H1 (cell line): ENCODE data around the gene EPB42. TPM values are rescaled to one million over a fixed set of nuclear protein-coding genes. Genes with fewer than 3 reads are reported as not detected.

Experiments
- CTCF ChIA-PET: fragments of 300-600 bp; sonication (Branson Sonifier 250); formaldehyde crosslinking; loops from one replicate; lab custom pipeline; 2021; ENCODE audit not compliant: partially characterized antibody; lab: Charles Lee
- POLR2A ChIA-PET: fragments of 300-600 bp; sonication (Branson Sonifier 250); formaldehyde crosslinking; loops from one replicate; lab custom pipeline; 2021; ENCODE audit warnings: inconsistent platforms; ENCODE audit not compliant: partially characterized antibody; lab: Charles Lee
- DNase-seq, 2 experiments: peaks; one replicate each; pipeline versions ENCODE4 v3.0.0 to v3.0.0-alpha.2; 2010 to 2022; ENCODE audit warnings: low spot score in 2 of 2, low read depth in 1 of 2, mixed read lengths in 1 of 2
- FAIRE-seq: peaks from 2 replicates; lab custom pipeline; 2011; peaks lifted over from hg19 to GRCh38; lab: Jason Lieb, UNC
- H2AFZ ChIP-seq: 2 replicates; pipeline ENCODE4 v1.8.1; 2012; ENCODE audit warnings: low read length, inconsistent platforms
- H2AK5ac ChIP-seq: 2 replicates; pipeline ENCODE4 v1.6.1; 2013; ENCODE audit warnings: low read depth, low read length
- H2BK120ac ChIP-seq: replicated peaks from 2 replicates; pipeline ENCODE3; 2013; ENCODE audit warnings: low read depth, low read length, inconsistent platforms
- H2BK12ac ChIP-seq: 2 replicates; pipeline ENCODE4 v1.6.1; 2013; ENCODE audit warnings: low read depth, low read length
- H2BK15ac ChIP-seq: 2 replicates; pipeline ENCODE4 v1.6.1; 2013; ENCODE audit warnings: low read length
- H2BK20ac ChIP-seq: 2 replicates; pipeline ENCODE4 v1.6.1; 2013; ENCODE audit warnings: low read length
- H2BK5ac ChIP-seq: 2 replicates; pipeline ENCODE4 v1.6.1; 2013; ENCODE audit warnings: low read depth, low read length
- H3K14ac ChIP-seq: 2 replicates; pipeline ENCODE4 v1.6.1; 2013; ENCODE audit warnings: inconsistent platforms; ENCODE audit not compliant: insufficient read length
- H3K18ac ChIP-seq: 2 replicates; pipeline ENCODE4 v1.6.1; 2013; ENCODE audit warnings: low read length; ENCODE audit errors: extremely low read depth
- H3K23ac ChIP-seq: 2 replicates; pipeline ENCODE4 v1.6.1; 2013; ENCODE audit warnings: inconsistent platforms; ENCODE audit not compliant: insufficient read length
- H3K23me2 ChIP-seq: 2 replicates; pipeline ENCODE4 v1.6.1; 2013; ENCODE audit warnings: low read depth, low read length
- H3K27ac ChIP-seq: 2 replicates; pipeline ENCODE4 v1.6.1; 2011; ENCODE audit warnings: low read depth, low read length, inconsistent platforms
- H3K27me3 ChIP-seq, 4 experiments: replicated peaks in 1 of 4; 1 replicate in 1 of 4; 2 replicates in 3 of 4; pipeline versions ENCODE4 v1.6.1 to v1.8.1; 2011 to 2013; ENCODE audit warnings: low read length in 3 of 4, mild to moderate bottlenecking in 3 of 4, inconsistent platforms in 2 of 4, mixed read lengths in 2 of 4, moderate library complexity in 1 of 4; ENCODE audit not compliant: control insufficient read depth in 3 of 4, insufficient read depth in 3 of 4; ENCODE audit errors: extremely low read depth in 1 of 4
- H3K36me3 ChIP-seq, 4 experiments: 2 replicates each; pipeline versions ENCODE4 v1.6.1 to v1.8.1; 2011 to 2013; ENCODE audit warnings: mild to moderate bottlenecking in 4 of 4, low read length in 3 of 4, moderate library complexity in 2 of 4, control low read depth in 1 of 4, inconsistent platforms in 1 of 4; ENCODE audit not compliant: insufficient read depth in 4 of 4, control insufficient read depth in 2 of 4
- H3K4ac ChIP-seq: replicated peaks from 2 replicates; pipeline ENCODE3; 2013; ENCODE audit warnings: low read length, low read depth, mixed read lengths, inconsistent platforms; ENCODE audit not compliant: insufficient read length
- H3K4me1 ChIP-seq, 4 experiments: replicated peaks in 1 of 4; 1 replicate in 1 of 4; 2 replicates in 3 of 4; pipeline versions ENCODE4 v1.6.1 to v1.8.1; 2011 to 2013; ENCODE audit warnings: low read length in 3 of 4, inconsistent platforms in 2 of 4, mixed read lengths in 1 of 4; ENCODE audit not compliant: insufficient read depth in 4 of 4, control insufficient read depth in 3 of 4
- H3K4me2 ChIP-seq, 2 experiments: 2 replicates each; pipeline versions ENCODE4 v1.6.1 to v1.8.1; 2011 to 2013; ENCODE audit warnings: low read depth in 2 of 2, low read length in 2 of 2, control low read depth in 1 of 2, inconsistent platforms in 1 of 2, mild to moderate bottlenecking in 1 of 2; ENCODE audit not compliant: insufficient read depth in 1 of 2
- H3K4me3 ChIP-seq, 4 experiments: fragments of 200-600, 300-600 bp in 1 of 4; sonication (generic), shearing (Covaris generic), sonication (Bioruptor Twin) in 1 of 4; 2 replicates each; pipeline versions ENCODE4 v1.5.1 to v1.8.1; 2011 to 2016; ENCODE audit warnings: low read length in 4 of 4, low read depth in 3 of 4, control low read depth in 2 of 4, inconsistent platforms in 2 of 4, mild to moderate bottlenecking in 2 of 4, mixed read lengths in 1 of 4, moderate library complexity in 1 of 4; ENCODE audit not compliant: insufficient read depth in 2 of 4; ENCODE audit errors: extremely low read depth in 1 of 4
- H3K56ac ChIP-seq: replicated peaks from 2 replicates; pipeline ENCODE3; 2013; ENCODE audit warnings: low read depth, mild to moderate bottlenecking, mixed read lengths, low read length, inconsistent platforms; ENCODE audit not compliant: insufficient read length
- H3K79me1 ChIP-seq: 2 replicates; pipeline ENCODE4 v1.6.1; 2013; ENCODE audit warnings: low read depth, low read length, control low read depth
- H3K79me2 ChIP-seq, 2 experiments: 2 replicates each; pipeline versions ENCODE4 v1.6.1 to v1.8.1; 2012 to 2013; ENCODE audit warnings: low read length in 2 of 2, mild to moderate bottlenecking in 2 of 2, inconsistent platforms in 1 of 2; ENCODE audit not compliant: insufficient read depth in 2 of 2, control insufficient read depth in 1 of 2
- H3K9ac ChIP-seq, 4 experiments: replicated peaks in 1 of 4; 1 replicate in 1 of 4; 2 replicates in 3 of 4; pipeline versions ENCODE4 v1.6.1 to v1.8.1; 2011 to 2013; ENCODE audit warnings: low read depth in 3 of 4, low read length in 3 of 4, control low read depth in 2 of 4, mild to moderate bottlenecking in 2 of 4, moderate library complexity in 2 of 4, inconsistent platforms in 1 of 4; ENCODE audit errors: extremely low read depth in 1 of 4
- H3K9me3 ChIP-seq, 2 experiments: 2 replicates each; pipeline versions ENCODE4 v1.6.1 to v1.8.1; 2012 to 2013; ENCODE audit warnings: mild to moderate bottlenecking in 2 of 2, moderate library complexity in 2 of 2, control low read depth in 1 of 2, inconsistent platforms in 1 of 2, low read depth in 1 of 2, low read length in 1 of 2, mixed read lengths in 1 of 2; ENCODE audit not compliant: insufficient read depth in 2 of 2
- H4K20me1 ChIP-seq, 2 experiments: replicated peaks in 1 of 2; 2 replicates each; pipeline versions ENCODE3 to v1.8.1; 2011 to 2013; ENCODE audit warnings: inconsistent platforms in 2 of 2, low read length in 2 of 2, mild to moderate bottlenecking in 1 of 2; ENCODE audit not compliant: insufficient read depth in 2 of 2, control insufficient read depth in 1 of 2
- H4K5ac ChIP-seq: 2 replicates; pipeline ENCODE4 v1.6.1; 2013; ENCODE audit warnings: low read length, low read depth, mixed read lengths, inconsistent platforms; ENCODE audit not compliant: insufficient read length
- H4K8ac ChIP-seq: 2 replicates; pipeline ENCODE4 v1.8.0; 2013; ENCODE audit warnings: mild to moderate bottlenecking, moderate library complexity, low read length, inconsistent platforms; ENCODE audit not compliant: insufficient read depth; ENCODE audit errors: extremely low read depth
- H4K91ac ChIP-seq: replicated peaks from 2 replicates; pipeline ENCODE3; 2013; ENCODE audit warnings: low read length, mixed read lengths, inconsistent platforms; ENCODE audit not compliant: insufficient read length
- CTCF ChIP-seq, 3 experiments: IDR thresholded peaks; 1 replicate in 2 of 3; 2 replicates in 1 of 3; pipeline versions ENCODE4 v1.5.1 to v1.6.1; 2011; ENCODE audit warnings: low read length in 3 of 3, mild to moderate bottlenecking in 3 of 3, inconsistent platforms in 2 of 3, low read depth in 1 of 3, moderate library complexity in 1 of 3; ENCODE audit not compliant: insufficient read depth in 1 of 3; ENCODE audit errors: control extremely low read depth in 1 of 3
- HDAC6 ChIP-seq: IDR thresholded peaks from one replicate; pipeline ENCODE4 v1.7.1; 2012; ENCODE audit warnings: low read depth, mild to moderate bottlenecking, inconsistent platforms, low read length, moderate library complexity
- KDM4A ChIP-seq: IDR thresholded peaks from one replicate; pipeline ENCODE4 v1.7.1; 2012; ENCODE audit warnings: low read depth, mild to moderate bottlenecking, moderate library complexity, low read length, inconsistent platforms; ENCODE audit not compliant: severe bottlenecking
- MAX ChIP-seq: IDR thresholded peaks from 2 replicates; pipeline ENCODE4 v1.6.1; 2012; ENCODE audit warnings: inconsistent platforms
- NANOG ChIP-seq: IDR thresholded peaks from 2 replicates; pipeline ENCODE4 v1.6.1; 2011; ENCODE audit warnings: low read length, low read depth, mild to moderate bottlenecking, inconsistent platforms; ENCODE audit not compliant: insufficient read depth, poor library complexity, severe bottlenecking
- NRF1 ChIP-seq: IDR thresholded peaks from 2 replicates; pipeline ENCODE4 v1.6.1; 2011; ENCODE audit warnings: mild to moderate bottlenecking, low read depth, low read length, improper control_type of control experiment
- POLR2AphosphoS5 ChIP-seq: IDR thresholded peaks from 2 replicates; pipeline ENCODE4 v1.6.1; 2011; ENCODE audit warnings: low read depth, low read length
- RAD21 ChIP-seq, 2 experiments: IDR thresholded peaks in 1 of 2; conservative IDR thresholded peaks in 1 of 2; 2 replicates each; pipeline ENCODE4 v1.6.1; 2011; ENCODE audit warnings: low read depth in 2 of 2, low read length in 2 of 2, improper control_type of control experiment in 1 of 2, inconsistent platforms in 1 of 2, mild to moderate bottlenecking in 1 of 2, moderate library complexity in 1 of 2
- USF2 ChIP-seq: IDR thresholded peaks from 2 replicates; pipeline ENCODE4 v1.6.1; 2011; ENCODE audit warnings: low read length, improper control_type of control experiment
- YY1 ChIP-seq: IDR thresholded peaks from 2 replicates; pipeline ENCODE4 v1.6.1; 2011; ENCODE audit warnings: low read depth, mild to moderate bottlenecking, low read length
- WGBS, 2 experiments: shearing (Covaris generic) in 1 of 2; methylation state at CpG; one replicate each; pipeline versions ENCODE4 v1.1.6 to v1.1.7; 2013 to 2015; ENCODE audit warnings: low lambda C conversion rate in 2 of 2, mixed read lengths in 2 of 2, inconsistent platforms in 1 of 2, low coverage in 1 of 2, missing lambda C conversion rate in 1 of 2; ENCODE audit not compliant: insufficient replicate concordance in 2 of 2, insufficient coverage in 1 of 2, insufficient read length in 1 of 2; ENCODE audit errors: extremely low coverage in 1 of 2, missing lambda C conversion rate in 1 of 2; 5-methylcytosine and 5-hydroxymethylcytosine counted together
- polyA plus RNA-seq, 7 experiments: library from polyadenylated mRNA; depleted of rRNA in 3 of 7; stranded (reverse) in 5 of 7; unstranded in 2 of 7; fragments of >200 nt in 5 of 7; fragments of 200-250 nt in 2 of 7; gene quantifications; 1 replicate in 5 of 7; 2 replicates in 1 of 7; 4 replicates in 1 of 7; pipeline versions ENCODE4 v1.2.1 to v1.2.3, GENCODE V29; 2011 to 2013; ENCODE audit warnings: missing spikeins in 2 of 7, mixed read lengths in 2 of 7
- total RNA-seq: library from RNA; stranded (reverse); fragmentation: NEBNext Ultra II Directional; extraction: Animal tissue kit (Norgen Biotek cat#: 25700); gene quantifications from 2 replicates; pipeline ENCODE4 v1.2.1, GENCODE V29; 2021

Gene EPB42
- total and polyA plus RNA-seq, 2 of the 8 experiments (the other 6 are each of a cell fraction or from before 2014, with no cell fraction given), result not detected

- Histone ChIP-seq H4K5ac (no peak within 1 kb of the TSS), H3K9ac (no peak within 1 kb of the TSS), H3K56ac (no peak within 1 kb of the TSS), H3K27me3 (no peaks in the 10 kb centered on the region), H3K14ac (no peak within 1 kb of the TSS), H2AFZ (no peak within 1 kb of the TSS), H2BK15ac (no peak within 1 kb of the TSS), H3K23me2 (no peaks in the 10 kb centered on the region), H2BK20ac (no peak within 1 kb of the TSS), H3K79me2 (no peaks in the 10 kb centered on the region), H2AK5ac (no peak within 1 kb of the TSS), H3K9me3 (no peaks in the 10 kb centered on the region), H4K91ac (no peak within 1 kb of the TSS), H3K23ac (no peak within 1 kb of the TSS), H3K4me2 (no peak within 1 kb of the TSS), H3K4ac (no peak within 1 kb of the TSS), H2BK5ac (no peak within 1 kb of the TSS), H3K18ac (no peak within 1 kb of the TSS), H3K36me3 (no peaks in the 10 kb centered on the region), H3K79me1 (no peaks in the 10 kb centered on the region), H2BK120ac (no peak within 1 kb of the TSS), H3K4me3 (no peak within 1 kb of the TSS), H2BK12ac (no peak within 1 kb of the TSS), H4K20me1 (no peaks in the 10 kb centered on the region), H3K27ac (no peak within 1 kb of the TSS), H3K4me1 (no peaks in the 10 kb centered on the region), H4K8ac (no peak within 1 kb of the TSS)
- no peak for FAIRE-seq
- WGBS, 2 experiments, result 81% methylated on average over 8 of the region's 8 CpGs; no CpG with 5 or more reads in 1 of the 2 experiments
- ChIA-PET CTCF (interaction anchor here (0.8 to 6.3 kb wide), 14 partner anchors 10 to 77 kb away, joined by 3 to 82 read pairs (median 4); no protein-coding TSS in a partner anchor), POLR2A (interaction anchor here (1.1 kb wide), 1 partner anchor 74 kb away, joined by 3 read pairs; no protein-coding TSS in a partner anchor)
- DNase-seq, result no peak
- no peak for TF ChIP-seq CTCF (IDR thresholded peaks at IDR 0.05; ENCODE audit: control extremely low read depth in 1 of 3, insufficient read depth in 1 of 3, low read depth in 1 of 3, low read length in 3 of 3)
- TF ChIP-seq MAX, result no peak
- TF ChIP-seq NANOG, result no peak
- TF ChIP-seq YY1, result no peak
- TF ChIP-seq POLR2AphosphoS5, result no peak
- no peak for TF ChIP-seq HDAC6
- no peak for TF ChIP-seq KDM4A
- no peak for TF ChIP-seq USF2
- TF ChIP-seq NRF1, result no peak
- TF ChIP-seq RAD21 (IDR thresholded peaks at IDR 0.05 in 1 of 2, conservative IDR thresholded peaks at IDR 0.05 in 1 of 2; ENCODE audit: low read depth in 2 of 2, low read length in 2 of 2), result no peak
Observed at GRCh38 chr15:43266834-43267233, 46.0 kb upstream of the EPB42 start, which contains the start of gene TGM5. Gene TGM5 (minus strand): TSS chr15:43266928. CDS start chr15:43266849, 79 bp downstream.
